SK-N-SH (cell line): ENCODE data around the gene C17orf67.

Source experiments
- POLR2AphosphoS5 ChIP-seq: IDR thresholded peaks from 2 replicates; pipeline ENCODE4 v1.6.1; 2012; ENCODE audit warnings: low read depth, low read length
- TEAD4 ChIP-seq: IDR thresholded peaks from 2 replicates; pipeline ENCODE4 v1.4.0; 2012; ENCODE audit warnings: mild to moderate bottlenecking, borderline replicate concordance; ENCODE audit not compliant: insufficient read depth

DNA sequence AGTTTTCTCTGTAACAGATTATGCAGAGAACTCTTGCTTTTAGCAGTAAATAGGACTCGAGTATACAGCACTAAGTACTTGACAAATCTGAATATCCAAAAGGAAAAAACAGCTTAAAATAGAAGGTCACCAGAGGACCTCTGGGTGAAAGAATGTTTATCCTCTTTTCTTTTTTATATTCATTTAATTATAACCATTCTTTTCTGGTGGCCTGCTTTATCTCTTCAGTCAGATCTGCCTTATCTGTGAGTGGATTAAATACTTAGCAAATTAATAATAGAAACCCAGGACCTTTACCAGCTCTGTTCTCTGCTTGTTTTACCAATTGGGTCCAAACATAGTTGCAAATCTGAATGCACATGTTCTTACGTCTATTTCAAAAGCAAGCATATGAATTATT lies 8.9 kb upstream of the C17orf67 start:
- no peak for TF ChIP-seq TEAD4
- TF ChIP-seq POLR2AphosphoS5 = no peak
